Activated CD4-positive, alpha-beta T cell treated with anti-CD3 and anti-CD28 coated beads, Interleukin-2, amount 50 U/mL, for 1 hour (primary cell): Measurements from ENCODE around the gene CACNA2D4.
"Not testable (repeated sequence)": the region's sequence is repeated elsewhere in the genome, so short reads cannot be mapped to it uniquely, and the experiment has no call there.

ENCODE experiments used
- DNase-seq: peaks from one replicate; pipeline ENCODE4 v3.0.0-alpha.2; 2020

The CACNA2D4 gene

GRCh38 chr12:1828856-1829255, 89.6 kb downstream of the CACNA2D4 start:
- DNase-seq = no peak

GRCh38 chr12:1827826-1828805, 90.3 kb downstream of the CACNA2D4 start:
- no peak for DNase-seq

- no peak for DNase-seq
These were observed 91.4 kb downstream of the CACNA2D4 start for GRCh38 chr12:1826867-1827705.

GRCh38 chr12:1826401-1826800, 92.1 kb downstream of the CACNA2D4 start:
- no peak for DNase-seq

GRCh38 chr12:1825382-1826102, 92.9 kb downstream of the CACNA2D4 start:
- DNase-seq = no peak

- DNase-seq = no peak
These were observed 95.2 kb downstream of the CACNA2D4 start for GRCh38 chr12:1823237-1823636.

GRCh38 chr12:1822699-1823098, 95.8 kb downstream of the CACNA2D4 start:
- DNase-seq = no peak

GRCh38 chr12:1821805-1822204, 96.6 kb downstream of the CACNA2D4 start:
- DNase-seq = no peak

GRCh38 chr12:1820896-1821291, 97.6 kb downstream of the CACNA2D4 start:
- DNase-seq = no peak

- DNase-seq = no peak
These were observed 98.1 kb downstream of the CACNA2D4 start, which contains the start of gene LRTM2 for GRCh38 chr12:1820191-1820895. TSS of gene LRTM2 (plus strand) at chr12:1820565. CDS start at chr12:1828149, 7,584 bp downstream.

- no peak for DNase-seq
These were observed 98.9 kb downstream of the CACNA2D4 start for GRCh38 chr12:1819571-1819970.

- DNase-seq = no peak
These were observed 99.4 kb downstream of the CACNA2D4 start for GRCh38 chr12:1819050-1819449.

- DNase-seq = not testable (repeated sequence)
These were observed 100.5 kb downstream of the CACNA2D4 start for GRCh38 chr12:1817928-1818327.

- DNase-seq = no peak
These were observed 101.6 kb downstream of the CACNA2D4 start for GRCh38 chr12:1816730-1817348.

- DNase-seq = no peak
These were observed 102.4 kb downstream of the CACNA2D4 start for GRCh38 chr12:1815814-1816729.

- no peak for DNase-seq
These were observed 103.3 kb downstream of the CACNA2D4 start for GRCh38 chr12:1815108-1815507.

- DNase-seq = no peak
These were observed 104.2 kb downstream of the CACNA2D4 start for GRCh38 chr12:1814266-1814665.

GRCh38 chr12:1812650-1813302, 105.7 kb downstream of the CACNA2D4 start:
- no peak for DNase-seq

- DNase-seq = no peak
These were observed 106.5 kb downstream of the CACNA2D4 start for GRCh38 chr12:1811948-1812291.

GRCh38 chr12:1811281-1811947, 107.0 kb downstream of the CACNA2D4 start:
- peak; percentile 39 for DNase-seq
